ENCODE data around the gene TP53AIP1. TPM values are rescaled to one million over a fixed set of nuclear protein-coding genes. Genes with fewer than 3 reads are reported as not detected.

The TP53AIP1 gene
- total RNA-seq, 3 donors from 2014 or later, result 0.25 to 0.55 (median 0.36) TPM

GRCh38 chr11:128906185-128907050 is 36.3 kb downstream of the TP53AIP1 start:
- no peak for ATAC-seq
- Histone ChIP-seq H3K36me3 (ENCODE audit: low read depth) (no peaks in the 10 kb centered on the region), H3K9me3 (no peaks in the 10 kb centered on the region), H3K4me1 (ENCODE audit: low read depth) (no peaks in the 10 kb centered on the region), H3K4me3 (no peak overlapping the region)
- peak in 2 of 3 donors; percentile 15 to 31 for DNase-seq
- no peak for TF ChIP-seq CTCF (IDR thresholded peaks at IDR 0.05)
- intact Hi-C loops (cut with DNase I, micrococcal nuclease), result no loop called here

GRCh38 chr11:128905345-128906184 is 37.1 kb downstream of the TP53AIP1 start:
- TF ChIP-seq CTCF (IDR thresholded peaks at IDR 0.05), result no peak
- ATAC-seq, result peak; percentile 73
- H3K9me3 ChIP-seq, result no peaks in the 10 kb centered on the region
- peak; percentile 45 to 66 (median 62) for DNase-seq
- no peaks in the 10 kb centered on the region for H3K4me1 ChIP-seq (ENCODE audit: low read depth)
- intact Hi-C loops (cut with DNase I, micrococcal nuclease), result no loop called here
- no peak overlapping the region for H3K4me3 ChIP-seq
- H3K36me3 ChIP-seq (ENCODE audit: low read depth), result no peaks in the 10 kb centered on the region

- Histone ChIP-seq H3K36me3 (ENCODE audit: low read depth) (no peaks in the 10 kb centered on the region), H3K4me3 (no peak overlapping the region), H3K4me1 (ENCODE audit: low read depth) (no peaks in the 10 kb centered on the region), H3K9me3 (no peaks in the 10 kb centered on the region)
- ATAC-seq (peak; percentile 70), DNase-seq (peak in 2 of 3 donors; percentile 29 to 73)
- TF ChIP-seq CTCF (IDR thresholded peaks at IDR 0.05), result no peak
- intact Hi-C loops (cut with DNase I, micrococcal nuclease), result no loop called here
These were observed 37.9 kb downstream of the TP53AIP1 start for GRCh38 chr11:128904656-128905344.

- no peaks in the 10 kb centered on the region for H3K4me1 ChIP-seq (ENCODE audit: low read depth)
- H3K9me3 ChIP-seq, result no peaks in the 10 kb centered on the region
- ATAC-seq (no peak), DNase-seq (peak in 1 of 3 donors; percentile 22)
- no peak overlapping the region for H3K4me3 ChIP-seq
- H3K36me3 ChIP-seq (ENCODE audit: low read depth), result no peaks in the 10 kb centered on the region
- intact Hi-C loops (cut with DNase I, micrococcal nuclease), result no loop called here
- TF ChIP-seq CTCF (IDR thresholded peaks at IDR 0.05), result no peak
These were observed 38.4 kb downstream of the TP53AIP1 start for GRCh38 chr11:128904303-128904655.

- Histone ChIP-seq H3K36me3 (ENCODE audit: low read depth) (no peaks in the 10 kb centered on the region), H3K4me1 (ENCODE audit: low read depth) (no peaks in the 10 kb centered on the region), H3K9me3 (no peaks in the 10 kb centered on the region), H3K4me3 (no peak overlapping the region)
- no peak for TF ChIP-seq CTCF (IDR thresholded peaks at IDR 0.05)
- intact Hi-C loops (cut with DNase I, micrococcal nuclease), result no loop called here
- DNase-seq (peak; percentile 33 to 58 (median 38)), ATAC-seq (no peak)
These were observed 39.2 kb downstream of the TP53AIP1 start for GRCh38 chr11:128903248-128904061.
